GM12875 (cell line): Measurements from ENCODE around the gene SMG7.

Source experiments
- H3K4me3 ChIP-seq: one replicate; pipeline ENCODE4 v1.5.1; 2011; ENCODE audit warnings: low read depth, low read length, control low read depth
- TF ChIP-seq, protein P1 (sequence below): IDR thresholded peaks from 2 replicates; pipeline ENCODE4 v1.5.1; 2011; ENCODE audit warnings: low read depth, mild to moderate bottlenecking, control low read depth, inconsistent platforms, low read length, moderate library complexity, borderline replicate concordance; ENCODE audit not compliant: insufficient read depth

Gene SMG7

DNA sequence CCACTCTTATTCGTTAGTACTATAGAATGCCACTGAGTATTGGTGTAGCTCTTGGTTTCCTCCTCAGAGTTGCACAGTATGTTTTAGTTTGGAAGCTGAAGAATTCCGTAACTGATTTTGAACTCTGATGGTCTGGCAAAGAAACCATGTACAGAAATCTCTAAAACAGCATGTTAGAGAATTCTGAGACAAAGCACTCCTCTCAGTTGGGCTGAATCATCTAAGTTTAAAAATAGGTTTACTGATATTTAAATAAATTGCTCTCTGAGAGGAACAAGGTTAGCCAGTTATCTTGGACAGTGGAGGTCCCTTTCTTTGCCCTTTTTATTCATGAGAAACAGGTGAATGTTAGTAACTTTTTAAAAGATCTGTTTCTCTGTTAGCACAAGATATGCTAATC, 74.1 kb downstream of the SMG7 start:
- TF ChIP-seq, protein P1, sequence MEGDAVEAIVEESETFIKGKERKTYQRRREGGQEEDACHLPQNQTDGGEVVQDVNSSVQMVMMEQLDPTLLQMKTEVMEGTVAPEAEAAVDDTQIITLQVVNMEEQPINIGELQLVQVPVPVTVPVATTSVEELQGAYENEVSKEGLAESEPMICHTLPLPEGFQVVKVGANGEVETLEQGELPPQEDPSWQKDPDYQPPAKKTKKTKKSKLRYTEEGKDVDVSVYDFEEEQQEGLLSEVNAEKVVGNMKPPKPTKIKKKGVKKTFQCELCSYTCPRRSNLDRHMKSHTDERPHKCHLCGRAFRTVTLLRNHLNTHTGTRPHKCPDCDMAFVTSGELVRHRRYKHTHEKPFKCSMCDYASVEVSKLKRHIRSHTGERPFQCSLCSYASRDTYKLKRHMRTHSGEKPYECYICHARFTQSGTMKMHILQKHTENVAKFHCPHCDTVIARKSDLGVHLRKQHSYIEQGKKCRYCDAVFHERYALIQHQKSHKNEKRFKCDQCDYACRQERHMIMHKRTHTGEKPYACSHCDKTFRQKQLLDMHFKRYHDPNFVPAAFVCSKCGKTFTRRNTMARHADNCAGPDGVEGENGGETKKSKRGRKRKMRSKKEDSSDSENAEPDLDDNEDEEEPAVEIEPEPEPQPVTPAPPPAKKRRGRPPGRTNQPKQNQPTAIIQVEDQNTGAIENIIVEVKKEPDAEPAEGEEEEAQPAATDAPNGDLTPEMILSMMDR: no peak
- no peak overlapping the region for H3K4me3 ChIP-seq

DNA sequence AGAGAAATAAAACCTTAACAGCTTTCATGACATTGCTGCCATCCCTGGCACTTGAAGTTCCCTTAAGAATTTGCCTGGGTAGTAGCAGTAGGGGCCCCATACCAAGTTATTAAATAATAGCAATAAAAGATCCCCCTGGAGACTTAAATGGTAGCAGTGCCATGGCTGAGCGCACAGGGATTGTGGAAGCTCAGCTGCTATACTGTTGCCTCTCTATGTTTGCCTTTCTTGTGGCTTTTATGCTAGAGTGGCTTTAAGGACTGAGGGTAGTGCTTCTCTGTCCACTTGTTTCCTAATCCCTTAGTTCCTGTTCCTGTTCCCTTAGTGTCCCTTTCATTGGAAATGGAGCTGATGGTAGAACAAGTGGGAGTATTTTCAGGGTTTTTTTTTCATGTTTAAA, 75.8 kb downstream of the SMG7 start:
- no peak overlapping the region for H3K4me3 ChIP-seq
- TF ChIP-seq, protein P1: no peak

DNA sequence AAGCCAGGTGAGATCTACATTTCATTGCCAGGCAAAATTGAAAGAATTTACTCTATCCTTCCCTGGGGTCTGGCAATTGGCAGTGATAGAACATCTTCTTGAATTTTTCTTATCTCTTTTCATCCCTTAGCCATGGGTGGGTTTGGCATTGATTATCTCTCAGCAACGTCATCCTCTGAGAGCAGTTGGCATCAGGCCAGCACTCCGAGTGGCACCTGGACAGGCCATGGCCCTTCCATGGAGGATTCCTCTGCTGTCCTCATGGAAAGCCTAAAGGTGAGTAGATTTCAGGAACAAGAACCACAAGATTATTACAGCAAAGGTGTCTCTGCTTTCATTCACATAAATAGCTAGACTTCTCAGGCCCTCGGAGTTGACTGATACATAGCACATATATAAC, 78.6 kb downstream of the SMG7 start:
- TF ChIP-seq, protein P1: no peak
- H3K4me3 ChIP-seq: no peak overlapping the region

DNA sequence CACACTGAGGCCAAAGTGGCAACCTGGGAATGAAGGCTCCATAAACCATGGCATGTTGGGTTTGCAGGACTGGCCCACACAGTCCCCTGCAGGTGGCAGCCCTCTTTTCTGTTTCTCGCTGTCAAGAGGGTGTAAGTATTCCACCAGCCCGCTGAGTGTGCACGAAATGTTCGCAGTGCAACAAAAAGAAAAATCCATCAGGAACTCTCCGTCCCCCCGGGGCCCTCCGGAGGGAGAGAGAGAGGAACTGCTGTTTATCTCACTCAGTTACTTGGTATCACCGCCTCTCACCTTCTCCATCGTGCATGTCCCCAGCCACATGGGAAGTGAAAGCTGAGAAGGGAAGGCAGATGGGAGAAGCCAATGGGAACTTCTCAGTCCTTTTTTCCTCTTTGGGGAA, 79.6 kb downstream of the SMG7 start:
- no peak overlapping the region for H3K4me3 ChIP-seq
- TF ChIP-seq, protein P1: no peak

DNA sequence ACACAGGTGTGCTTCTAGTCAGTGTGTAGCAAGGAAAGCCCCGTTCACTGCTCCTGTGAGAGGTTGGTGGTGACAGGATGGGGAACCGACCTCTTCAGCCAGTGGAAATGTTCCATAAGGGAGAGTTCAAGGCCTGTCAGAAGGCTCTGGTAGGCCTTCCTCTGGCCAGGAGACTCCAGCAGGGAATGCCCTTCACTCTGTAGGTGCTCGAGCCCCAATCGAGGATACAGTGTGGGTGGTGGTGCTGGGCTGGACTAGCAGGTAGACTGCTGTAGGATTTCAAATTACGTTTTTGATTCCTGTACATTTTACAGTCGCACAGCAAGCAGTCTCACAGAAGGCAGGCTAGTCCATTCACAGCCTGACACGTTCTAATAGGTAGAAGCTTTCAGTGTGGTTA, 80.1 kb downstream of the SMG7 start:
- TF ChIP-seq, protein P1: no peak
- no peak overlapping the region for H3K4me3 ChIP-seq

DNA sequence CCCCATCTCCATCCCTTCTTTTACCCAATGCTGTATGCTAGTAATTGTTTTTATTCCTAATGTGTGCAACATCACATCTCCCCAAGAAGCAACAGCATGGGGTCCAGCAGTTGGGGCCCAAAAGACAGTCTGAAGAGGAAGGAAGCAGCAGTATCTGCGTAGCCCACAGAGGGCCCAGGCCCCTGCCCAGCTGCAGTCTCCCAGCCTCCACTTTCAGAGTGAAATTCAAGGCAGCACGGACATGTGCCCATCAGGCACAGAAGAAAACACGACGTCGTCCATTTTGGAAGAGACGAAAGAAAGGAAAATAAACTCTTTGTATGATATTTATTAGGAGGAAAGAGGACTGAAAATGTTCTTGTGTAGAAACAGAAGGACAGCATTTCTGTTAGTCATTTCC, 80.6 kb downstream of the SMG7 start:
- TF ChIP-seq, protein P1: no peak
- H3K4me3 ChIP-seq: no peak overlapping the region

DNA sequence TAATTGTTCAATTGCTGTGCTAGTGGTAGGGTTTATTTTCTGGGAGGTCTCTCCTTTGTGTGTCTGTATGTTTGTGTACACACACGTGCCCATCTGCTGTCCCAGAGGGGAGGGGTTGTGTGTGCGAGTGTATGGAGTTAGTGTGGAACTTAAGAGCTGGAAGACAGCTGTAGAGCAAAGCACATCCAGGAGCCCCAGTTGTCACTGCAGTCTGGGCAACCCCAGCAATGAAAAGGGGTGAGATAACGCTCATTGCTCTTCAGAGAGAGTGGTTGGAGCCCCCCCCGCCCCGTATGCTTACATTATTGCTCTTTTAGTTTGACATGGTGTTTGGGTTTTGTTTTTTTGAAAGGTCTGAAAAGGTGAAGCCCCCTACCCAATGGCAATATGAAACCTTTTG, 81.0 kb downstream of the SMG7 start:
- H3K4me3 ChIP-seq: no peak overlapping the region
- TF ChIP-seq, protein P1: no peak
